Right renal pelvis (tissue), 4 donors: ENCODE data around the gene CADM1. TPM values are rescaled to one million over a fixed set of nuclear protein-coding genes. Genes with fewer than 3 reads are reported as not detected.

Source experiments
- DNase-seq, 4 donors: peaks; one replicate each; pipeline ENCODE4 v3.0.0-alpha.2; 2013; ENCODE audit warnings: low read depth in 4 of 4, low spot score in 3 of 4, missing footprints in 1 of 4
- polyA plus RNA-seq, 4 donors: library from polyadenylated mRNA; unstranded; fragments of 120-200 nt; gene quantifications; one replicate each; pipeline ENCODE4 v1.2.1, GENCODE V29; 2013; ENCODE audit not compliant: insufficient read length in 4 of 4

The CADM1 gene
- 100 to 1,000 TPM; 126 to 146 (median 136) TPM for polyA plus RNA-seq

DNA sequence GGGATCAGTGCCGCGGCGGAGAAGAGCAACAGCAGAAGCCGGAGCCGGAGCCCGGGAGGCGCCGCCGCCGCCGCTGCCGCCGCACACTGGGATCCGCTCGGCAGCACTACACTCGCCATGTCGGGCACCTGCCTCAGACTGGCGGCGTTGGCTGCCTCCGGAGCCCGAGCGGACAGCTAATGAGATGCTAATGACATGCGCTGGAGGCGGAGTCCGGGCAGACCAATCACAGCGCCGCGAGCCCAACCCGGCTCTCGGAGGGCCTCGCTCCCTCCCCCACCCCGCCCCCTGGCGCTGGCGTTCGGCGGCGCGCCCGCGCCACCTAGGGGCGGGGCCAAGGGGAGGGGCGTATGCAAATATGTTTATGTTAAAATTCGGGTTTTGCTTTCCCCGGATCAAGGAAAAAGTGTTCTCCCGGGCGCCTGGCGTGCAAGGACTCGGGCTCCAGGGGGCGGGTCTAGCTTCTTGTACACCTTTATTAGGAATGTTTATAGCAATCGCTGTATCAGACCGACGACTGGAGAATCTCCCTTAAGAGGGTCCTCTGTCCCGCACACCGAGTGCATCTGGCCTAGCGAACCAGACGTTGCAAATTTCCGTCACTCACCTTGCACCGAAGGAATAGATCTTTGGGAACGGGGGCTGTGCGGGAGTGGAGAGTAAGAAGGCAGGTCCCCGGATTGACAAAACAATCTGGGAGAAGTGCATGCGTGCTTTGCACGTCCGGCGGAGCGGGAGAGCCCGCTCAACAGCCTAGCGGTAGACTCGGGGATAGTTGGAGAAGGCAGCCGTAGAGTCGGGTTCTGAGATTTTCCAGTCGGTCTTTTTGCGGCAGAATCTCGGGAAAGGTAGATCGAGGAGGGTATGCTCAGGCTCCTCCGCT, at the start of gene CADM1:
TSS of gene CADM1 (minus strand) at position 140 of the 883 bp plus-strand sequence.
- DNase-seq = peak; percentile 91 to 95 (median 92)

DNA sequence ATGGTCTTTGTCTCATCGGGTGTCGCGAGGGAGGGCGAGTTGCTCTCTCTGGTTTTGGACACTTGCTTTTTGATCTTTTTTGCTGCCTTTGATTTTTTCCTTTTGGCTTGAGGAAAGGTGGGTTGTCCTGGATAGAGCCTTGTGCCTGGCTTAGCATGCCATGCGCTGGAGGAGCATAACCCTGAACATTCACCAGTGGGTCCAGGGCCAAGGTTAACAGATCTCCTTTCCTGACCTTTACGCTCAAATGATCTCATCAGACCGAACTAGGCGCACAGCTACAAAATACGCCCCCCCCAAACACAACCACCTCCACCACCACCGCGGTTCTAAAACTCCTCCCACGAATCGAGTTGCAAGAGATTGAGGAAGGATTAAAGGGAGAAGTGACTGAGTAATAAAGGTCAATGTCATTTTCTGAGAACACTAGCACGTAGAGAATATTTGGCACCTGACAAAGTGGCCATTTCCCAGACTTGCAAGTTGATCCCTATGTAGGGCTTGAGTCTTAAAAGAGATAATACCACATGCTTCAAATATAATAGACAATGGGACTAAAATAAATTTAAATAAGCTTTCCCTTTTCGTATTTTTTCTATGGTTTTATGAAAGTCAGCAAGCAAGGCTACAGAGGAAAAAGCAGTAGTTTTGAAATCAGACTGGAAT, 48.7 kb upstream of the CADM1 start:
- DNase-seq = no peak

- no peak for DNase-seq
These were observed 48.0 kb upstream of the CADM1 start for GRCh38 chr11:115552151-115552772.

- no peak for DNase-seq
These were observed 46.3 kb upstream of the CADM1 start for GRCh38 chr11:115550291-115551059.

GRCh38 chr11:115548878-115549528, 44.8 kb upstream of the CADM1 start:
- no peak for DNase-seq

- DNase-seq = no peak
These were observed 41.5 kb upstream of the CADM1 start for GRCh38 chr11:115545581-115546210.

GRCh38 chr11:115544422-115544948, 40.3 kb upstream of the CADM1 start:
- DNase-seq = no peak

DNA sequence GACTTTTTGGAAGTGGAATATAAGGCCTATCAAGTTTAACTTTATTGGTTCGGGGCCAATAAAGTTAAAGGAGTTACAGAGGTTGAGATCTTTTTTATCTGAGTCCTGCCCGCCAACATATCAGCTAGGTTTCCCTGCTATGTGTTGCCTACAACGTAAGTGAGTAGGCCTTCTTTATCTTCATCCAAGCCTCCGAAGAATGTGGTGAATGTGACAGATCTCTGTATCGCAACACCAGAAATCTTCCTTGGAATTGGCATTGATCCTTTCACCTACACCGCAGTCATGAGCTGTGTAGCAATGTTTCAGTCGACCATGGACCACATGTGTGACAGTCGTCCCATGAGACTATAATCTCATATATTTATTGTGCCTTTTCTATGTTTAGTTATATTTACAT, 37.3 kb upstream of the CADM1 start:
- no peak for DNase-seq

- DNase-seq = no peak
These were observed 35.6 kb upstream of the CADM1 start for GRCh38 chr11:115539844-115540243.

DNA sequence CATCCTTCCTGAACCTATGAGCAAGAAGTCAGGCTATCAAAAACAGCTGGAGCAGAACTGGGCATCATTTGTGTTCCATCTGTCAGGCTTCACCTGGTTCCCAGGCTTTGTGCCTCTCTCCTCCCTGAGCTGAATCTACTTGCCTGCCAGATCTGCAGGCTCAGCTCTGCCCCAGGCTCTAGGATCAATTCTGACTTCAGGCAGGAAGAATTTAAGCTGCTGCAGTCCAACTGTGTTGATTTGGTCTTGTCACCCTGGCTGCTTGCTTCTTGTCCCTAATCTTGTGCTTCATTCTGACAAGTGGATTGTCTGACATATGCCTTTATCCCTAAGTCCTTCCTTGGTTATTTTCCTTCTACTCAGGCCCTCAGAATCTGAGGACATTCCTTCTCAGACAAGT, 31.6 kb upstream of the CADM1 start:
- no peak for DNase-seq

DNA sequence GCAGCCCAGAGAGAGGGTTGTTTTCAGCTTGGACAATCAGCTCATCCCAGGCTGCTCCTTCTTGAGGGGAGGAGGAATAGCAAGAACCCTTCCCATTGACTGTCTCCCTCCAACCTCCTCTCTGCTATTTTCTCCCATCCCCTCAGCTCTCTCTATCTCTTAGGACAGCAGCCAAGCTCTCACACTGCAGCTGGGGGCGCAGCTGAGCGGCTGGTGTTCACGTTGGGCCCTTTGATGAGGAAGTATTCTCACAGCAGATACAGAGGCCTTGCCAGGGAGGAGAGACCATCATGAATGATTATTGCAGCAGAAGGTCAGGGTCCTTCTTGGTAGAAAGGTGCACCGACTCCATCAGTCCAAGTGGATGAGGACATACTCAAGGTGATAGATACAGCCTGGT, 26.5 kb upstream of the CADM1 start:
- DNase-seq = no peak

DNA sequence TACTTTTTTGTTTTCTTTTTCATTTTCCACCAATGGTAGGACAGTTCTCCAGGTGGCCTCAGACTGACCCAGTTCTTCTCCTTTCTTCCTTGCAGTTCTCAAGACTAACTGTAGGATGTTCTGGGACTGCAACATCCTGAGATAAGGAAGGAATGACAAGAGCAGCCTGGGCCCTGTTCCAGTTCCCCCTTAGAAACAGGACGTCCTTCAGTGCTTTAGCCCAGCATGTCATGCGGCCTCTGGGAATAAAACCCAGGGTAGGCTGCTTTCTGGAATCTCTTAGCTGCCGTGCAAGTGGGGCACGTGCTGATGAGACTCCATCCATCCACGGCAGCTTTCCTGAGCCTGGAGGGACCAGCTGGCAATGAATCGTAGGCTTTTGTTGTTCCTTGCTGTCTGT, 24.0 kb upstream of the CADM1 start:
- no peak for DNase-seq

DNA sequence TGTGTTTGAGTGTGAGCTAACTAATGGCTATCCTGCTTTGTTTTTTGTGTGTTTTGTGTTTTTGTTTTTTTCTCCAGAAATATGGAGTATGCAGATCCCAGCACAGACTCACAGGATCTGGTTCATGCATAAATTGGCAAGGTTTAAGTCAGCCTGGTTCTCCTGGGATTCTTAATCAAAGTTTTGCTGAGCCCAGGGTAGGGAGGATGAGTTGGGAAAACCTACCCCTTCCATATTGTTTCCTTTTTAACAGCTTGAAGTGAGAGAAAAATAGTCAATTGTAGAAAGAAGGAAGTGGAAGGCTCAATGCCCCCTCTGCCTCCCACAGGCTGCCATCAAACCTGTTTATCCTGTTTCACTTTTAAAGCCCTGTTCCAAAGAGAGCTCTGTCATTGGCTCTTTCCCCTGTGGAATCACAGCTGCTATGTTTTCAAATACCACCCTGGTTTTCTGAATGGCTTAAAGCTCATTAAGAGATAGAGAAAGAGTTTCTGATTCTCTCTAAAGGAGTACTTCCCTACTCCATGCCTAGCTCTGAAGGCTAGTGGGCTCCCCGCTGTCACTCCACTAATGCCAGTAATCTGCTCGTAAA, 23.4 kb upstream of the CADM1 start:
- no peak for DNase-seq

DNA sequence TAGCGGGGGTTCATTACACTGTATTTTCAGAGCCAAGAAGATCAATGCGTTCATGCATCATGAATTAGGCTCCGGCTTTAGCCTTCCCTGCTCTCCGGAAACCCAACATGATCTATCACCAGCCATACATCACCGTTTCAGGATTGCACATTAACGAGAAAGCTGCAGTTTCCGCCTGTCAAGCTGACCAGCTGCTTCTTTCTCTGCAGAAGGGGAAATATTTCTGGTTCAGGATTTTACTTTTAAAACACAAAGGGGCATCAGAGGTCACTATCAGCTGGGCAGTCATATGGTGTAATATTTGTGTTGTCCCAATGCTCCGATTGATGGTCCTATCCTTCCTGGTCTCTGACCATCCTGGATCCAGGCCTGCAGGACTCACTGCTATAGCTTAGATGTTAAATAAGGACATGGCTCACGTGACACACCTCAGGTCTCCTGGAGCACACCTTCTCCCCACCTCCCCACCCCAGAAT, 21.4 kb upstream of the CADM1 start:
- DNase-seq = peak in 1 of 4 donors; percentile 29

- DNase-seq = no peak
These were observed 20.4 kb upstream of the CADM1 start for GRCh38 chr11:115524572-115524971.

DNA sequence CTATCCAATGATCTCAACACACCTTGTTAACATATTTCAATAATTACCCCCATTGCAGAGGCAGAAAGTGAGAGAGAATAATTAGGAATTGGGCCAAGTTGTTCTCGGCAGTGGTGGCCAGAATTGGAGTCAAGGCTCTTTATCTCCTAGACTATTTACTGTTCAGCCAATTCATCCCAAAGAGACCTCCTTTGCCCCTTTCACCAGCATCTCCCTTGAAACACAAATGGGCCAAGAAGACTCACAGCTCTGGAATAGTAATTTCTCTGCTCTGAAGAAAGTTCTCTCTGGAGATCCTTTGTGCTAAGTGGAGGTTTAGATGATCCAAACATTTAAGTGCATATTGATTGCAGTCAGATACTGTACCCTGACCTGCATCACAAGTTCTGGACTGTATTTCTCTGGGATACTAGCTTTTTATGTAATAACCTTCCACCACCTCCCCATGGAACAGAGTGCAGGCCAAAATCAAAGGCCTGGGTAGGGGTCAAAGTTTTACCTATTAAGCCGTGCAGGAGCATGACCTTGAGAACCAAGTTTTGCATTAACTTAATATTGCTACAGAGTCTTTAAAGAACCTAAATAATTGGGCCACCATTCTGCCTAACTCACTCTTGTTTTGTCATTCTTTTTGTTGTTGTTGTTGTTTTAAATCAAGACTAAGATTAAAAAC, 19.6 kb upstream of the CADM1 start:
- DNase-seq = no peak

GRCh38 chr11:115522302-115522701, 18.1 kb upstream of the CADM1 start:
- DNase-seq = no peak

DNA sequence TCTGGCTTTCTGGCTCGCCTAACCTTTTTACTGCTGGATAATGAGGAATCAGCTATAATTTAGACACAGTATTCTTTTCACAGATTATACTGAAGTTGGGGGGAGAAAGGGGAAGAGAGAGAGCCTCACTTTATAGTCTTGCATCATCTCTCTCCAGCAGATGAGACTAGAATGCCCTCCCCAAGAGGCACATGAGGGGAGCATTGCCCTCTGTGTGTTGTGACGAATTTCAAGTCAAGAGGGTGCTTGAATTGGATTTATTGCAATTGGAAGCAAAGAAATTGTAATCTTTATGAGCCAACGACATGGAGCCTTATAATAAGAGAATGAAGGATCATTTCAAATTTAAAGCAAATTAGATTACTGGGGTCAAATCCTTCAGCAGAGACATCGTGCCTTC, 17.6 kb upstream of the CADM1 start:
- DNase-seq = no peak
